ENCODE measurements around the gene ZNF385C.

Gene ZNF385C

DNA sequence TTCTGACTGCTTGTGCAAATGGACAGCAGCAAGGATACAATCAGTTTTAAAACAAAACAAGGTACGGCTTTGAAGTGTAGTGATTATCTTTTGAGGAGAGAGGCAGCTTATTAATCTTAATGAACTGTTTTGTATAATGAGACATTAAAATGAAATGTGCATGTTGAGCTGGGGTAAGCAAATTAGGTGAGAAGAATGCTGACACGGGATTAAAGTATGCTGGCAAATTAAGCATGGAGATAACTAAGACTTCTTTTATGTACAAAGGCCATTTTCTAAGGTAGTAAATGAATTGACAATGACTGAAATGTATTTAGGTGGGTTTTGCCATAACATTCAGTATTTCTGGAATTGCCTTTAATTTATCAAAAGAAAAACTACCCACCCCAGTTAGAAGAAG is 99.8 kb downstream of the ZNF385C start:
- in situ Hi-C loops (cut with MboI; ENCODE audit: low sequenced_read_pairs), result no loop called here

- in situ Hi-C loops (cut with MboI; ENCODE audit: low sequenced_read_pairs), result no loop called here
Observed at GRCh38 chr17:41996855-41997164, 101.5 kb downstream of the ZNF385C start.

DNA sequence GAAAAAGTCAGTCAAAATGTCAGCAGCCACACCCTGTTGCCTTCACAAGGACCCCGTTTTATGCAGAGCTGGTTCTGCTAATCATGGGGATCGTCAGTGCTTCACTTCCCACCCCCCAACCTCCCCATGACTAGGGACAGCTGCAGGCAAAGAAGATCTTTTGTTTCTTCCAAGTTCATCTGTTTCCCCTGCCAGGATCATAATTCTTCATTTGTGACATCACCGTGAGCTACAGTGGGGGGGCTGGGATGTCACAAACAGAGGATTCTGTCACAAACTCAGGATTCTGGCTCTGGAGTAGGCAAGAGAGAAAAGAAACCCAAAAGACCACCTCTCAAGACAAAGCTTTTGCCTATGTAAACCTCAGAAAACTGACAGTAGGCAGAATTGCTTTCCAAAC is 105.7 kb downstream of the ZNF385C start:
- in situ Hi-C loops (cut with MboI; ENCODE audit: low sequenced_read_pairs), result no loop called here

GRCh38 chr17:41989702-41990419 is 108.4 kb downstream of the ZNF385C start:
- in situ Hi-C loops (cut with MboI; ENCODE audit: low sequenced_read_pairs), result no loop called here

DNA sequence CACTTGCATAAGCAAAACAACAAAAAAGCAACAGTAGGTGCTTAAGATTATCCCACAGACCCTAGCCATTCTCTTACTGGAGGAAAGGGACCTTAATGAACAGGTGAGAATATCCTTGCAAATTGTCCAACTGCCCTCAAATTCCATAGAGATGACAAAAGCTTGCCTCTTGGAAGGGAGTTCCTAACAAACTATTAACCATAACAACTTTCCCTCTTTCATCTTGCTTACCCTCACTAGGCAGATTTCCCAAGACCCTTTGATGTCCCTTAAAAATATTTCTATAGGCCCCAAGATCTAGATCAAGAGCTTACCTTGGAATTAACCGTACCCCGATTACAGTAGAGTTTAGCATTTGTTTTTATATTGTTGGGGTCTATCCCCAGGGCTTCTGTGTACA is 109.9 kb downstream of the ZNF385C start:
- in situ Hi-C loops (cut with MboI; ENCODE audit: low sequenced_read_pairs), result no loop called here

DNA sequence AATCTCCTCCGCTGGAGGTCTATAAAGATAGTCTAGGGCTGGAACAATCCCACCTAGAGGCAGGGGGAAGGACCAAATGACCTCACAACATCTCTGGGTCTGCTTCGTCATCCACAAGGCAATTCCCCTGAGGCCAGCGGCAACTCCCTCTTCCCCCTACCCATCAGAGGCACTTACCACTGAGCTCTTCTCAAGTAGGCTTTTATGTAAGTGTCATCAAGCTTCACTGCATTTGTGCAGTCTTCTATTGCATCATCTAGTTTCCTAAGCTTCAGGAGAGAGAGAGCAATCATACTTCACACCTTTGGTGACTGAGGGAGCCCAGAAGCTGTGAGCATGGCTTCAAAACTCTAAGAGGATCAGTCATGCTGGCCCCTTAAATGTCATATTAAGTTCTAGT is 110.6 kb downstream of the ZNF385C start:
- in situ Hi-C loops (cut with MboI; ENCODE audit: low sequenced_read_pairs), result no loop called here

- in situ Hi-C loops (cut with MboI; ENCODE audit: low sequenced_read_pairs), result no loop called here
Observed at GRCh38 chr17:41986634-41987033, 111.6 kb downstream of the ZNF385C start.

DNA sequence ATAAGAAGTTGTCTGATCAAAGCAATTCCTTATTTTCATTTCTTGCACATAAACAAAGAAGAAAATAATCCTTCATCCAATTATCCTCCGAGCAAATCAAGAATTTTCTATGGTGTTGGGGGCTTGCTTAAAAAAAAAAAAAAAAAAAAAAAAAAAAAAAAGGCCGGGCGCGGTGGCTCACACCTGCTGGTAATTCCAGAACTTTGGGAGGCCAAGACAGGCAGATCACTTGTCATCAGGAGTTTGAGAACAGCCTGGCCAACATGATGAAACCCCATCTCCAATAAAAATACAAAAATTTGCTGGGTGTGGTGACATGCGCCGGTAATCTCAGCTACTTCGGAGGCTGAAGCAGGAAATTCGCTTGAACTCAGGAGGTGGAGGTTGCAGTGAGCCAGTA is 112.4 kb downstream of the ZNF385C start:
- in situ Hi-C loops (cut with MboI; ENCODE audit: low sequenced_read_pairs), result no loop called here

- in situ Hi-C loops (cut with MboI; ENCODE audit: low sequenced_read_pairs), result no loop called here
Observed at GRCh38 chr17:41984454-41984853, 113.8 kb downstream of the ZNF385C start.

- in situ Hi-C loops (cut with MboI; ENCODE audit: low sequenced_read_pairs), result no loop called here
Observed at GRCh38 chr17:41982026-41982760, 116.1 kb downstream of the ZNF385C start.

GRCh38 chr17:41977991-41978390 is 120.3 kb downstream of the ZNF385C start:
- in situ Hi-C loops (cut with MboI; ENCODE audit: low sequenced_read_pairs), result no loop called here

DNA sequence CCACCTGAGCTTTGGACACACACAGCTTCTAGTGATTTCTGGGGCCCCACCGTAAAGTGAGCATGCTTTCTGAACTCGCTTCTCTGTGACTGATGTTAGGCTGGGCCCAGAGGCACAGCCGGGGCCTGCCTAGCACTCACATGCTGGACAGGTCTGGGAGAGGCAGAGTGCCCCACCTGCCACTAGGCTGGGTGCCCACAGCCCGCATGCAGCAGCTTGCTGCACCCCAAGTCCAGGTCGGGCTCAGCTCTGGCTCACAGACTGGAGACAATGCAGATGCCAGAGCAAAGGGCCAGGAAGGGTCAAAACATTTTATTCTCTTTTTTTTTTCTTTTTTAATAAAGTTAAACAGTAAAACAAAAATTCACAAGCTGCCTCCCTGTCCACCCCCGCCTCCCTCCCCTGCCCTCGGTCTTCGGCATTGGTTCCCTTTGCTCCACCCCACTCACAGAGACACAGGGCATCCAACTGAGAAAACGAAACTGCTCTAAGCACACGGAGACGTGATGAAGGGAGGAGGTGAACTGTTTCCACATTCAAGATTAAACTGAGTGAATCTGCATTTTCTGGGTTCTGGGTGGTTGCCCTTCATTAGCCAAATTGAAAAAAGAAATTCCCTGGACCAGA is 122.0 kb downstream of the ZNF385C start:
- in situ Hi-C loops (cut with MboI; ENCODE audit: low sequenced_read_pairs), result no loop called here

Measured in hTERT RPE-1 (cell line).